OCI-LY1 (cell line): ENCODE data around the gene OSGIN1.

Experiments used
- CTCF ChIP-seq: fragments of 200-600 bp; sonication (generic), shearing (Covaris generic); IDR thresholded peaks from 2 replicates; pipeline ENCODE4 v1.5.1; 2017; ENCODE audit warnings: mild to moderate bottlenecking, antibody characterized with exemption, low read length, moderate library complexity, mixed read lengths
- EZH2 ChIP-seq: fragments of 200-600 bp; sonication (generic), shearing (Covaris generic); IDR thresholded peaks from 2 replicates; pipeline ENCODE4 v1.8.0; 2017; ENCODE audit warnings: borderline replicate concordance, mixed run types, mild to moderate bottlenecking, antibody characterized with exemption, low read length, moderate library complexity, mixed read lengths

- TF ChIP-seq CTCF, result no peak
- no peak for TF ChIP-seq EZH2
Observed at GRCh38 chr16:83995754-83996153, 42.7 kb downstream of the OSGIN1 start.
